GM18868 (cell line): ENCODE measurements around the gene CARD14.
"Not testable (repeated sequence)": the region's sequence is repeated elsewhere in the genome, so short reads cannot be mapped to it uniquely, and the experiment has no call there.

Source experiments
- ATAC-seq: cut with Tn5 transposase; IDR thresholded peaks from one replicate; pipeline ENCODE4 v1.9.1; 2021; ENCODE audit warnings: mild to moderate bottlenecking, moderate library complexity; ENCODE audit not compliant: unreplicated experiment

Gene CARD14

DNA sequence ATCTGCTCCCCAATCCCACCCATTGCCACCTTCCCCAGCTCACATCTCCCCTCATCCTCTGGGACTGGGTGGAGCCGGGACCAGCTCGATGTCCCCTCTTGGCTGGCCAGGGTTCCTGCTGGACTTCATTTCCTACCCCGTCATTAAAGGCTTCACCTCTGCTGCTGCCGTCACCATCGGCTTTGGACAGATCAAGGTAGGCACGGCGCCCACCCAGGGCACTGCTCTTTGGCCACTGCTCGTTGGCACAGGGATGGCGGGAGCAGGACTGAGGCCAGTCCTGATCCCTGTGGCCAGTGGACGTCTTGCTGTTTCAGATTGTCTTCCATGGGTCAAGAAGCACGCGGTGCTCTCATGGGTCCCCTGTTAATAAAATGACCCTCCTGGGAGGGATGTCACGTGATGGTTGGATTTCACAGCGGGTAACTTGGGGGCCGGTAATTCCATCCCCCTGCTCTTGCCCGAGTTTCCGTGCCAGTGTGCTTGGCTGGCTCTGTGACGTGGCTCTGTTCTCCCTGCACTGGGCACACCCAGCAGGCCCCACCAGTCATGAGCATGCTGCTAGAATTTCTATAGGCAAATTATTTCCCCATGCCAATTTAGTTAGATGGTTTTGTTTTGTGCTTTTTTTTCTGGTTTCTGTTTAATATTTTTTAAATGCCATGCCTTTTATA is 53.4 kb downstream of the CARD14 start:
- no peak for ATAC-seq

DNA sequence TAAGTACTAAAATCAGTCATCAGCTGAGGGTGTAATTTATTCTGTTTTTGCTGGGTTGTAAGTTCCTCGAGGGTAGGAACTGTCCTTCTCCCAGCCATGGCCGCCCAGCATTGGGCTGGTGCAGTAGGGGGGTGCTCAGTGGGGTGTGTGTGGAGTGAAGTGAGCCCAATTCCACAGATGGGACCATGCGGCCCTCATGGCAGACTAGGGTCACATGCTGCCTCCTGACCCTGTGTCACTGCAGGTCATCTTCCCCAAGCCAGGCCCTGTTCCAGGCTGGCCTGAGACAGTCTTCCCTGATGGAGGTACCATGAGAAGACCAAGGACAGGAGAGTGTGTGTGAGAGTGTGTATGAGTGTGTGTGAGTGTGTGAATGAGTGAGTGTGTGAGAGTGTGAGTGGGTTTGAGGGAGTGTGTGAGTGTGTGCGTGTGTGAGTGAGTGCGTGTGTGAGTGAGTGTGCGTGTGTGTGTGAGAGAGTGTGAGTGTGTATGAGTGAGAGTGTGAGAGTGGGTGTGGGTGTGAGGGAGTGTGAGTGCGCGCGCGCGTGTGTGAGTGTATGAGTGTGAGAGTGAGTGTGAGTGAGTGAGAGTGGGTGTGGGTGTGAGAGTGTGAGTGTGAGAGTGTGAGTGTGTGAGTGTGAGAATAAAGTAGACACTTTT is 54.1 kb downstream of the CARD14 start:
- ATAC-seq = no peak

DNA sequence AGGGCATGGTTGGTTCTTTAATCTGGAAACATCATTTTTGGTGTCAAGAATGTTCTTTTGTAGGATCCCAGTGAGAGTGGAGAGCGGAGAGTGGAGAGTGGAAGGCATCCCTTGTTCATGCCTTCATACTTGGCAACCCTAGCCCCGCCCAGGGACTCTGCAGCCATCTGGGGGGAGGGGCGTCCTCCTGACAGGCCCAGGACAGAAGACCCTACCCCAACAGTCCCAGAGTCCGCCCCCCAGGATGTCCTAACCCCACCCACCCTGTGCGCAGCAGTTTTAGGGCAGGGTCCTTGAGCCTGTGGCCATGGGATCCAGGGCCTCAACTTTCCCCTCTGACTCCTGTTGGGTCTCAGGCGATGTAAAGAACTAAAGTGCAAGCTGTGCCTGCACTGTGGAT is 54.9 kb downstream of the CARD14 start:
- ATAC-seq = no peak

DNA sequence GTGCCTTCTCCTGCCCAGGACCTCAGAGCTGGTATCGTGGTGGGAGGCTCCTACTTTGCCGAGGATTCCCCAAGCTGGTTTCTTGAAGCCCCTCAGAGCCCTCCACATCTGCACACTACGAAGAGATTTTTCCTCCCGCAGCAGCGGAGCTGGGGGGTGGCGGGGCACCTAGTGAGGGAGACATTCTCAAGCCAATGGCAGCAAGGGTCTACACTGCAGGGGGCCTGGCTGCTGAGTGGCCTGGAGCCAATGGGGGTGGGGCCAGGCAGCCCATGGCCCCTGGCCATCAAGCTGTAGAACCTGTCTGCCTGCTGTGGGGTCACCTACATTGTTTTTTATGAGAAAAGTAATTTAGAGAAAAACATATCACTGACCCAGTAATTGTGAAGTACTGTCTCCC is 55.4 kb downstream of the CARD14 start:
- ATAC-seq = no peak

DNA sequence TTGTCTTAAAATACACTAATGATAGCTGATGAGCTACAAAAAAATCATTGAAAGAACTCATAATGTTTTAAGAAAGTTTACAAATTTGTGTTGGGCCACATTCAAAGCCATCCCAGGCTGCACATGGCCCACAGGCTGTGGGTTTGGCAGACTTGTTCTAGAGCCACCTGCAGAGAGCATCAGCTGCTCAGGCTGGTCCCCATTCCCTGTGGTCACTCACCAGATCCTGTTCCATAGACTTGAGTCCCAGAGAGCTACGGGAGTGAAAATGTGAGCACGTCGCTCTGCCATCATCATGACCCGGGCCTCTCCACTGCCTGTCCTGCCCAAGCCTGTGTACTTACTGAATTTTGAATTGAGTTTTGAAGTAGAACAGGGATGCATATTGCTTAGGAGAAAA is 57.3 kb downstream of the CARD14 start:
- no peak for ATAC-seq

DNA sequence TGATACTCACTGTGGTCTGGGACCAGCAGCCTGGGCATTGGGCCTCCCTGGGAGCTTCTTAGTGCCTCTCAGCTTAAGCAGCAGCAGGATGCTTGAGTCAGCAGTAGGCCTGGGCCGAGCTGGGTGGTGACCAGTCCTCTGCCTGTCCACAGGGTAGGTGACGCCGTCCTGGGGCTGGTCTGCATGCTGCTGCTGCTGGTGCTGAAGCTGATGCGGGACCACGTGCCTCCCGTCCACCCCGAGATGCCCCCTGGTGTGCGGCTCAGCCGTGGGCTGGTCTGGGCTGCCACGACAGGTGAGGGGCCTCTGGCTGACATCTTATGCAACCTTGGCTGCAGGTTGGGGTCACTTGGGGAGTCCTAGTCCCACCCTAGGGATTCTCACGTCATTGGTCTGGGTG is 57.8 kb downstream of the CARD14 start:
- ATAC-seq = no peak

DNA sequence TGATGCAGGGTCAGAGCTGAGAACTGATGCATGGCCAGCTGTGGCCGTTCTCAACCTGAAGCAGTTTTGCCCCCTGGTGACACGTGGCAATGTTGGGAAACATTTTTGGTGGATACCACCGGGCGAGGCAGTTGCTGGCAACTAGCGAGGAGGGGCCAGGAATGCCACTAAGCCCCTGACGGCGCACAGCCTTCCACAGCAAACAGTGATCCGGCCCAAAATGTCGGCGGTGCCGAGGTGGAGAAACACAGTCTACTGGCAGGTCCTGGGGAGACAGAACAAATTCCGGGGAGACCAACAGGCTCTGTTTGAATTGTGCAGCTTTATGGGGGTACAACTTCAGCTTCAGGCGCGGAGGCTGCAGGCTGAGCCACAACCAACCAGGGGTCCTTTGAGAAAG is 58.6 kb downstream of the CARD14 start:
- ATAC-seq = no peak

DNA sequence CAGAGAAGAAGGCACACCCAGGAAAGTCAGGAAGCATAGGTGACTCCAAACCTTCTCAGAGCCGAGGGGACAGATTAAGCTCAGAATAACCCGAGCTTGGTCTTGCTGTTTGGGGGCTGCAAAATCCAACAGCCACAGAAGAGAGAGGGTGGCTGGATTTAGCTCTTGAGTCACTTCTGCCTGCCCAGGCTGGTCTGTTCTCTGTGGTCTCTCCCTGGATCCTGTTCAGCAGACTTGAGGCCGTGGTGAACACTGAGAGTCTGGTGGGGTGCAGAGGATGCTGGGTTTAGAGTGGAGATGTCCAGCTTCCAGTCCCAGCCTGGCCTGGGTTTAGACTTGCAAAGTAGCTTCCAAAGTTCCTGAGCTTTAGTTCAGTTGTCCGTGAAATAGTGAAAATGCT is 59.2 kb downstream of the CARD14 start:
- no peak for ATAC-seq

DNA sequence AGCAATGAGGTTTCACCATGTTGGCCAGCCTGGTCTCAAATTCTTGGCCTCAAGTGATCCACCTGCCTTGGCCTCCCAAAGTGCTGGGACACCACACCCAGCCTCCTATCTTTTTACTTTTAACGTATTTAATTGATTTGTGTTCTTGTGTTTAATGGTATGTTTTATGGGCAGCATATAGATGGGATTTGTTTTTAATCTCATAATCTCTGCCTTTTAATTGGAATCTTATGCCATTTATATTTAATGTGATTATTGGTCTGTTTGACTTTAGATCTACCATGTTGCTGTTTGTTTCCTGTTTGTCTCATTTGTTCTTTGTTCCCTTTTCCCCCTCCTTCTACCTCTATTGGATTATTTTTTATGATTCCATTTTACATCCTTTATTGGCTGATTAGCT is 62.6 kb downstream of the CARD14 start:
- ATAC-seq = no peak

DNA sequence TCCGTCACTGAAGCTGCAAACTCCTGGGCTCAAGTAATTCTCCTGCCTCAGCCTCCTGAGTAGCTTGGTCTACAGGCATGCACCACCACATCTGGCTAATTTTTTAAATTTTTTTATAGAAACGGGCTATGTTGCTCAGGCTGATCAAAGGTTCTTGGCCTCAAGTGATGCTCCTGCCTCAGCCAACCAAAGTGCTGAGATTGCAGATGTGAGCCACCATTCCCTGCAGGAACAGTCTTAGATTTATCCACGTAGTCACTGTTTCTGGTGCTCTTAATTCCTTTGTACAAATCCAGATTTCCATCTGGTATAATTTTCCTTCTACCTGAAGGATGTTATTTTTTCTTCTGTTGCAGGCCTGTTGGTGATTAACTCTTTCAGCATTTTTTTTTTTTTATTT is 63.4 kb downstream of the CARD14 start:
- ATAC-seq = no peak

DNA sequence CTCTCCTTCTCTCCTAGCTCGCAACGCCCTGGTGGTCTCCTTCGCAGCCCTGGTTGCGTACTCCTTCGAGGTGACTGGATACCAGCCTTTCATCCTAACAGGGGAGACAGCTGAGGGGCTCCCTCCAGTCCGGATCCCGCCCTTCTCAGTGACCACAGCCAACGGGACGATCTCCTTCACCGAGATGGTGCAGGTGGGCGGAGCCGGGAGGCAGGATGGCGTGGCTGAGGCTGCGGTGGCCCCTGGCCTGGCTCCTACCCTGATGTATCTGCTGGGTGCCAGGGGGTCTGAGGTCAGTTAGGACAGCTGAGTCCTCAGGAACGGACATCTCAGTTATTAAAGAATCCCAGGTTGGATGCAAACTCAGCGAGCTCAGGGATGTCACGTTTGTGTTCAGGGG is 67.1 kb downstream of the CARD14 start:
- no peak for ATAC-seq

DNA sequence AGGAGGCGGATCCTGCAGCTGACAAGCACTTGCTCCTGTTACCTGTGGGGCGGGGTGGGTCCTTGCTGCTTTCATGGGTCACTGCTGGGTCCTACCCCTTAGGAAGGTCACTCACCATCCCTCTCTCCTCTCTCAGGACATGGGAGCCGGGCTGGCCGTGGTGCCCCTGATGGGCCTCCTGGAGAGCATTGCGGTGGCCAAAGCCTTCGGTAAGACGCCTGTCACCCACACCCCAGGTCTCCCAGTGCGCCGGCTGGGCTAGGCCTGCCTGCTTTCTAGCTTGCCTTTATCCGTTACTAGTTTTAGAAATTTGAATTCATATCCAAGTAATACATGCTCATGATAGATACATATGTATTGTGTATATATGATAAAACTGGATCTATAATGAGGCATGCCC is 67.6 kb downstream of the CARD14 start:
- no peak for ATAC-seq

DNA sequence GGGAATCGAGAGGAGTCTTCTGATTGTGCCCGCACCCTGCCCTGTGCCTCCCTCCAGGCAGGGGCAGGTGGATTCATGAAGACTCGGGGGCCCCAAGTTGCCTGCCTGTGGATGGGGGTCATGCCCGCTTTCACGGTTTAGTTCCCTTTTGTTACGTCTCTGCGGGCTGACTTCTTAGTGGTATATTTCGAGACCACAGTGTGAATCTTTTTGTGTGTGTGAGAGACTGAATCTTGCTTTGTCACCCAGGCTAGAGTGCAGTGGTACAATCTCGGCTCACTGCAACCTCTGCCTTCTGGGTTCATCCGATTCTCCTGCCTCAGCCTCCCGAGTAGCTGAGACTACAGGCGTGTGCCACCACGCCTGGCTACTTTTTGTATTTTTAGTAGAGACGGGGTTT is 72.7 kb downstream of the CARD14 start:
- no peak for ATAC-seq

DNA sequence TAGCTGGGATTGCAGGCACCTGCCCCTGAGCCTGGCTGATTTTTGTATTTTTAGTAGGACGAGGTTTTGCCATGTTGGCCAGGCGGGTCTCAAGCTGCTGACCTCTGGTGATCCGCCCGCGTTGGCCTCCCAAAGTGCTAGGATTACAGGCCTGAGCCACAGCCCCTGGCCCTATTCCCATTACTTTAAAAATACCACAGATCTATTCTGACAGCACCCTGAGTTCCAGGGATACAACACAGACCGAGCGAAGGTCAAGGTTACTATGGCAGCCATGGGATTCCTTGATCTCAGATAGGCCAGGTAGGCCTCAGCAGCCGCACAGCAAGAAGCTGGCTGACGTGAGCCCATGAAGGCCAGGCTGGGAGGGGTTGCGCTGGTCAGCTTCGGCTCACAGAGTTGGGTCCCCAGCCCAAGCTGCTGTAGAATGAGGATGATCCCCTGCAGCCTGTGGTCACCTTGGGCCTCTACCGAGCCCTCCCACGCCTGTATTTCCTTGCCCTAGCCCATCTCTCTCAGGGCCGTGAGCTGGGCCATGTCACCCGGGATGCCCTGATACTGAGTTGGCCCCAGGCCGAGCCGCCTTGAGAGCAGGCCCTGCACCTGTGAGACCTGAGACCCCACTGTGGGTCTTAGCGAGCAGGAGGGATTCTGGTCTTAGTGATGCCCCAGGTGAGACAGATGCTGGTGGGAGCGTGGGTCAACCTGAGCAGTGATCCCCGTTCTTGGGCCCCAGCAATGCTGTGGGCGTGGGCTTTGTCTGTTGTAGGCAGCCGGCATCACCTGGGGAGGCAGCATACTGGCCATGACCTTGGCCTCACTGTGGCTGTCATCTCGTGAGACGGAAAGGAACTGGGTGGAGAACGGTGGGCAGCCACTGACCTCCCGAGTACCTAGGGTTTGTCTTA is 74.0 kb downstream of the CARD14 start:
- ATAC-seq = no peak

DNA sequence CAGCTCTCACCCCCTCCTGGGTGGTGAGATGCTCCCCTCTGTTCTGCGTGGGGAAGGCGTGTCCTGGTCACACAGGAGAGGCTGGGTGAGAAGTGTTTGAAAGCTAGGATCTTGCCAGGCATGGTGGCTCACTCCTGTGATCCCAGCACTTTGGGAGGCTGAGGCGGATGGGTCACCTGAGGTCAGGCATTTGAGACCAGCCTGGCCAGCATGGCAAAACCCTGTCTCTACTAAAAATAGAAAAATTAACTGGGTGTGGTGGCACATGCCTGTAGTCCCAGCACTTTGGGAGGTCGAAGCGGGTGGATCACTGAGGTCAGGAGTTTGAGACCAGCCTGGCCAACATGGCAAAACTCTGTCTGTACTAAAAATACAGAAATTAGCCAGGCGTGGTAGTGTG is 74.6 kb downstream of the CARD14 start:
- ATAC-seq = not testable (repeated sequence)

DNA sequence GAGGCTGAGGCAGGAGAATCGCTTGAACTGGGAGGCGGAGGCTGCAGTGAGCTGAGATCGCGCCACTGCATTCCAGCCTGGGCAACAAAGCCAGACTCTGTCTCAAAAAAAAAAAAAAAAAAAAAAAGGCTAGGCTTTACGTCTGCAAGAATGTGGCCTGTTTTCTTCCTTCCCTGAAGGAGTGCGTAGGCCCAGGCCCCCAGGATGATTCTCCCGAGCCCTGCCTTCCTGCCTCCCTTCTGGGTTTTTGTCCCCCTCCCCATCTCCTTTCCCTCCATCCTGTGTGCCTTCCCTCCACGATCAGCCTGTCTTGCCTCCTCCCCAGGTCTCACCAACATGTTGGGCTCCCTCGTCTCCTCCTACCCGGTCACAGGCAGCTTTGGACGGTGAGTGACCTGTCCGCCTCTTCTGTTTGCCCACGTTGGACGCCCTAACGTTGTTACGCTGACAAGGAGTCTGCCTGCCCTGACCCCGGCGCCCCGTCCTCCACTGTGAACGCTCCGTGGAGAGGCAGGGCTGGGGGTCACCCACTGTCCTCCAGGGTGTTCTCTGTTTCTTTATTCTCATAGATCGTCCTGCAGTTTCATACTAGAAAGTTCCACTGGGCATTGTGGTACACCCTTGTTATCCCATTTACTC is 75.2 kb downstream of the CARD14 start:
- ATAC-seq = no peak

DNA sequence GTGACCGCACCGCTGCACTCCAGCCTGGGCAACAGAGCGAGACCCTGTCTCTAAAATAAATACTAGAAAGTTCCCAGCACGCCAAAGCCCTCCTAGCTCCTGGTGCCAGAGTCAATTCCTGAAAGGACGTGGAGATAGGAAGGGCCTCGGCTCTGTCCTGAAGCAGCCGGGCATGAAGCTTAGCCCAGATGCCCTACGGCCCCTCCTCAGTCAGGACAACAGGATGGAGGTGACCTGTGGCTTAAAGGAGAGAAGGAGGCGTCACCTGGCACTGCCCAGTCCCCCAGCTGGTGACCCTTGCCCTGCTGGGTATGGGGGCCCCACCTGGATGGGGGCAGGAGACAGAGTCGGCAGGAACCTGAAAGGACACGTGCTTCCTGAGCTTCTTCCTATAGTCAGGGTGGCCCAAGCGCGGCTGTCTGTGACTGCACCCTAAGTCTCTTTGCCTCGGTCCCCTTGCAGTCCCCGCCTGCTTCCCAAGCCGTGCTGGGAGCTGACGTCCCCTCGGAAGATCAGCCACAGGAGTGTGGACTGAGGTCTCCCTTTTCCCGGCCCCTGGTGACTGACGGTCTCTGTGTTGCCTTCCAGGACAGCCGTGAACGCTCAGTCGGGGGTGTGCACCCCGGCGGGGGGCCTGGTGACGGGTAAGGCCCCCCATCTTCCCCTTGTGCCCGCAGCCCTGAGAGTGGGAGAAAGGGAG is 75.9 kb downstream of the CARD14 start:
- ATAC-seq = no peak

DNA sequence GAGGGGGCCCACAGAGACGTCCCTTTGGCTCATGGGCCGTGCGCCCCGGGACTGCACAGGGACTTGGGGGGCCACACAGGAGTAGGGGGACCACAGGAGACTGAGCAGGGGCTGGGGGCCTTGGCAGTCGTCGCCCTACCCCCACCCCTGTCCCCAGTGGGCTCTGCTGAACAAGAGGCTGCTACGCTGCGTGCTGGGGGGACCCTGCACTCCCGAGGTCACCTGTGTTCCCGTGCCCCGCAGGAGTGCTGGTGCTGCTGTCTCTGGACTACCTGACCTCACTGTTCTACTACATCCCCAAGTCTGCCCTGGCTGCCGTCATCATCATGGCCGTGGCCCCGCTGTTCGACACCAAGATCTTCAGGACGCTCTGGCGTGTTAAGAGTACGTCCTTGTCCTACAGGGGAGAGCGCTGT is 76.4 kb downstream of the CARD14 start:
- ATAC-seq = no peak

DNA sequence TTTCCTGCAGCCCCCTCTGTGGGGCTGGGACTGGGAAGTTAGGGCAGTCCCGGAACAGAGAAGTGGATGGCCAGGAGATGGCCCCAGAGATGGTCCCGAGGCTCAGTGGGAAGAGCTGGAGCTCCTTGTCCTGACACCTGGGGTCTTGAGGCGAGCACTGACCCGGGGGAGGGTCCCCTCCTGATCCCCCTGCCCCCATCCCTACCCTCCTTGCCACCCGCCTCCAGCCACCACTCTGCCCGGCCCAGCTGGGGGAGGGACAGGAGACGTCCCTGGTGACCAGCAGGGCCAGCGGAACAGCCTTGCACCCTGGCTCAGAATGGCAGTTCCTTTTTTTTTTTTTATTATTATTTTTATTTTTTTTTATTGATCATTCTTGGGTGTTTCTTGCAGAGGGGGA is 76.9 kb downstream of the CARD14 start:
- no peak for ATAC-seq

DNA sequence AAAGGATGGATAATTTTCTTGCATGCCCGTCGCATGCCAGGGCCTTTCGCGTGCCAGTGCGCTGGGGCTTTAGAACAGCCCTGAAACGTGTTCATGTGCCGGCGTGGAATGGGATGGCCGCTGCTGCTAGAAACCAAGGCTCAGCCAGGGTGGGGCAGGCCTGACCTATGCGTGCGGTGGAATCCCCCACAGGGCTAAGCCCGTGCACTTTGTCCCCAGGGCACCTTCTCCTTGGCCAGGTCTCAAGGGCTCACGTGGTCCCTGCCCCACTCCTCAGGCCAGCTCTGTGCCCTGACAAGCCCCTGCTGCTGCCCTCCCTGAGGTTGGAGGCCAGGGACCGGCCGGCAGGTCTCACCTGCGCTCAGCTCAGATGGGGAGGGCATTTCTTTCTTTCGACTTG is 77.7 kb downstream of the CARD14 start:
- no peak for ATAC-seq
